Adipocyte (in vitro differentiated cells): ENCODE measurements around the gene TLK2.
"Not testable (repeated sequence)": the region's sequence is repeated elsewhere in the genome, so short reads cannot be mapped to it uniquely, and the experiment has no call there.

Experiments used
- DNase-seq: peaks from one replicate; pipeline ENCODE4 v3.0.0-alpha.2; 2015; ENCODE audit warnings: low read depth
- H3K27me3 ChIP-seq: replicated peaks from 2 replicates; pipeline ENCODE4 v1.7.0; 2013; ENCODE audit warnings: mild to moderate bottlenecking, low read length, moderate library complexity; ENCODE audit not compliant: control insufficient read depth, insufficient read depth
- H3K36me3 ChIP-seq: 2 replicates; pipeline ENCODE4 v1.7.0; 2013; ENCODE audit warnings: low read length, mild to moderate bottlenecking, moderate library complexity; ENCODE audit not compliant: control insufficient read depth, insufficient read depth, severe bottlenecking
- H3K4me1 ChIP-seq: 2 replicates; pipeline ENCODE4 v1.7.0; 2013; ENCODE audit warnings: mild to moderate bottlenecking, low read length, moderate library complexity; ENCODE audit not compliant: control insufficient read depth, insufficient read depth
- H3K4me3 ChIP-seq: 2 replicates; pipeline ENCODE4 v1.7.0; 2013; ENCODE audit warnings: mild to moderate bottlenecking, low read length, moderate library complexity
- H3K9ac ChIP-seq: 2 replicates; pipeline ENCODE4 v1.7.0; 2013; ENCODE audit warnings: mild to moderate bottlenecking, low read length, moderate library complexity
- H3K9me3 ChIP-seq: 2 replicates; pipeline ENCODE4 v1.7.0; 2013; ENCODE audit warnings: mild to moderate bottlenecking, low read length, moderate library complexity; ENCODE audit not compliant: control insufficient read depth

The TLK2 gene

DNA sequence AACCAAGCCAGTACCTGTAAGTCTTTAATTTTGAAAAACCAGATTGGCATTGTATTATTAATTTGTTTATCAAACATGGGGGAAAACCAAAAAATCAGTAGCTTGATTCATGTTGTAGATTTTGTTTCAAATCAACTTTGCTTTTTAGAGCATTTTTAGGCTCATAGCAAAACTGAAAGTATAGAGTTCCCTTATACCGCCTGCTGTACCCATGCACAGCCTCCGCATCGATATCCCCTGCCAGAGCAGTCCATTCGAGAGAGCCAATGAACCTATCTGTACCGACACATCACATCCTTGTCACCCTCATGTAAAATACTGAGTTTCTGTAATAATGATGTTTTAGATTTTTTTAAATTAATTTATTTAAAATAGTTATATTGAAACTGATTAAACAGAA, 132.7 kb downstream of the TLK2 start:
- DNase-seq, result no peak
- no peak overlapping the region for H3K4me3 ChIP-seq
- no peak overlapping the region for H3K9ac ChIP-seq
- H3K27me3 ChIP-seq, result no peaks in the 10 kb centered on the region
- no peaks in the 10 kb centered on the region for H3K9me3 ChIP-seq
- H3K36me3 ChIP-seq, result peaks cover 66% of the 10 kb centered on the region
- peaks cover 7% of the 10 kb centered on the region for H3K4me1 ChIP-seq

DNA sequence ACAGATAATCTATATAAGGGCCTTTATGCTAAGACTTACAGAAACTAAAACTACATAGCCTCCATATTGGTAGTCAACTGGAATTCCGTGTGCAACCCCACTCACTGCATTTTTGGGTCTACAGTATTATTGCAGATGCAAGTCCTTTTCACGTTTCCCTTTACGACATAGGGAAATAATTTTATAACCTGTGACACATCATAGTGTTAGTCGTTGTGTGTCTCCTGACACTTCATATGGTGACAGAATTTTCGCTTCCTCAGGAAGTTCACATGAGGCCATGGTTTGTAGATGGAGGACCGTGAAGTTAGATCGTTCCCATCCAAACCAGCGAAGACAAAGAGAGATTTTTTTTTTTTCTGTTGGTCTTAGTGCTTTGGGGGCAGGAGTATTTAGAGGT, 133.1 kb downstream of the TLK2 start:
- Histone ChIP-seq H3K4me3 (no peak overlapping the region), H3K4me1 (peaks cover 7% of the 10 kb centered on the region), H3K36me3 (peaks cover 63% of the 10 kb centered on the region), H3K9ac (no peak overlapping the region), H3K9me3 (no peaks in the 10 kb centered on the region), H3K27me3 (no peaks in the 10 kb centered on the region)
- no peak for DNase-seq

DNA sequence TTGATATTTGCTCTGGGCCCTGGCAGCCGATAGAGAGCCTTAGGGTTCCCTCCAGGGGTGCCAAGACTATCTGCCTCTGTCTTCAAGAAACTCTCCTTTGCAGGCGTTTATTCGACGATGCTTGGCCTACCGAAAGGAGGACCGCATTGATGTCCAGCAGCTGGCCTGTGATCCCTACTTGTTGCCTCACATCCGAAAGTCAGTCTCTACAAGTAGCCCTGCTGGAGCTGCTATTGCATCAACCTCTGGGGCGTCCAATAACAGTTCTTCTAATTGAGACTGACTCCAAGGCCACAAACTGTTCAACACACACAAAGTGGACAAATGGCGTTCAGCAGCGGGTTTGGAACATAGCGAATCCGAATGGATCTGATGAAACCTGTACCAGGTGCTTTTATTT, 133.7 kb downstream of the TLK2 start:
- not testable (repeated sequence) for H3K9me3 ChIP-seq, DNase-seq, H3K4me3 ChIP-seq, H3K27me3 ChIP-seq, H3K9ac ChIP-seq
- peaks cover 11% of the 10 kb centered on the region for H3K4me1 ChIP-seq
- H3K36me3 ChIP-seq, result peaks cover 59% of the 10 kb centered on the region

DNA sequence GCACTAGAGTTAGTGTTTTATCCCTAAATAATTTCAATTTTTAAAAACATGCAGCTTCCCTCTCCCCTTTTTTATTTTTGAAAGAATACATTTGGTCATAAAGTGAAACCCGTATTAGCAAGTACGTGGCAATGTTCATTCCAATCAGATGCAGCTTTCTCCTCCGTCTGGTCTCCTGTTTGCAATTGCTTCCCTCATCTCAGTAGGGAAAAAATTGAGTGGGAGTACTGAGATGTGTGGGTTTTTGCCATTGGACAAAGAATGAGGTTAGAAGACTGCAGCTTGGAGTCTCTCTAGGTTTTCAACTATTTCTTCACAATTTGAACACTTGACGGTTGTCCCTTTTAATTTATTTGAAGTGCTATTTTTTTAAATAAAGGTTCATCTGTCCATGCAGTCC, 134.5 kb downstream of the TLK2 start:
- H3K9ac ChIP-seq, H3K27me3 ChIP-seq, H3K4me3 ChIP-seq, H3K9me3 ChIP-seq: not testable (repeated sequence)
- Histone ChIP-seq H3K4me1 (peaks cover 20% of the 10 kb centered on the region), H3K36me3 (peaks cover 51% of the 10 kb centered on the region)
- DNase-seq, result peak; percentile 47

- no peaks in the 10 kb centered on the region for H3K9me3 ChIP-seq
- no peak overlapping the region for H3K4me3 ChIP-seq
- H3K9ac ChIP-seq, result no peak overlapping the region
- no peaks in the 10 kb centered on the region for H3K27me3 ChIP-seq
- H3K4me1 ChIP-seq, result peaks cover 29% of the 10 kb centered on the region
- DNase-seq, result peak; percentile 95
- peaks cover 41% of the 10 kb centered on the region for H3K36me3 ChIP-seq
Observed at GRCh38 chr17:62614142-62614541, 135.5 kb downstream of the TLK2 start.

DNA sequence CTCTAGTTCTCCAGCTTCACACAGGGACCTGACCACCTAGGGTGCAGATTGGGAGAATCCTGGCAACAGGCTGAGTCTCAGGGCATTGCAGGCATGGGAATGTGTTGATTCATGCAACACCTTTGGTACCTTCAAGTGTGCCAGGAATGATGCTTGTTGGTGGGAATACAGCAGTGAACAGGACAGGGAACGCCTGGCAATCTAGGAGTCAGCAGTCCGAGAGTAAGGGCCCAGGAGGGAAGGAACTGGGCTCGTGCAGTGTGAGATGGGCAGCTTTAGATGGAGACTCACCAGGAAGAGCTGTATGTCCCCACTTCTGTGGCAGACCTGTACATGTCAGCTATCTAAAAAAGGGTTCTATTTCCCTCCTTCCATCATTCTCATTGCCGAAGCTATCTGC, 136.9 kb downstream of the TLK2 start:
- Histone ChIP-seq H3K36me3 (peaks cover 27% of the 10 kb centered on the region), H3K9ac (no peak overlapping the region), H3K27me3 (no peaks in the 10 kb centered on the region), H3K4me3 (no peak overlapping the region), H3K4me1 (peaks cover 35% of the 10 kb centered on the region), H3K9me3 (no peaks in the 10 kb centered on the region)
- DNase-seq, result no peak

DNA sequence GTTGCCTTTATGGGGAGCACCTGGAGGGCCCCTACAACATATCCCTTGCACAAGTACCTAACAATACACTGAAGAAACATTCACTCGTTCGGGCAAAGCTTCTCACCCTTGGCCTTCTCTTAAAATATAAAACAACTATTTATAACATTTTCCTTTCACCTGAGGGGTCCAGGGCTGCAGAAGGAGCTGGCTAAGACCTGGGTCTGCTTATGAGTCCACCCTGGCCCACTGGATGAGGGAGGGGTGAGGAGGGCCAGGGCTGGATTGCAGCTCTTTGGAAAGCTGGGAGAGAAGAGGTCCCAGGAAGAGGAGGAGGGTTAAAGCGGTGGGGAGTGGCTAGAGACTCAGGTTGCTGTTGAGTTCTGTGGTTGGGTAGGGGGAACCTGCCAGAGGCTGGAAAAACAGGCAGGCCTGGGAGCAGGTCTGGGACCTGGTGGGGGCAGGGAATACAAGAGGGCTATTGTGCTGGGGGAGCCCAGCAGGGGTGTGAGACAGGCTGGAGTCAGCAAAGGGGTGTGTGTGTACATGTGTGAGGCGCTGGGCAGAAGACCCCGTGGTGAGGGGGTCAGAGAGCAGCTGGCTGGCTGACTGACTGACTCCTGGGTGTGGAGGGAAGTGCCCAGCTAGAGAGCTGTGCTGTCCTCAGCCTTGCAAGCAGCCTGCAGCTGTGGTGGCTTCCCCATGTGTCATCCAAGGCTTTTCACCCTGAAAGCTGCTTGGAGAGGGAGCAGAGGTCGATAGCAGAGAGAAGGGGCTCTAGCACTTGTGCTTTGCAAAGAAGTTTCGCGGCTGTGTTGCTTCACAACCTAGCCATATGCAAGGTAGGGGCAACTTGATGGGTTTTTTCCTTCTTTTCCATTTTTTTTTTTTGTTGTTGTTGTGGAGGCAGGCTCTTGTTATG, 138.6 kb downstream of the TLK2 start:
- no peak for DNase-seq
- H3K27me3 ChIP-seq, result no peaks in the 10 kb centered on the region
- H3K4me3 ChIP-seq, result no peak overlapping the region
- peaks cover 35% of the 10 kb centered on the region for H3K4me1 ChIP-seq
- H3K36me3 ChIP-seq, result peaks cover 12% of the 10 kb centered on the region
- H3K9ac ChIP-seq, result no peak overlapping the region
- no peaks in the 10 kb centered on the region for H3K9me3 ChIP-seq

- Histone ChIP-seq H3K36me3 (peaks cover 13% of the 10 kb centered on the region), H3K27me3 (no peaks in the 10 kb centered on the region), H3K4me1 (peaks cover 35% of the 10 kb centered on the region), H3K4me3 (no peak overlapping the region), H3K9ac (no peak overlapping the region), H3K9me3 (no peaks in the 10 kb centered on the region)
- peak; percentile 60 for DNase-seq
Observed at GRCh38 chr17:62617894-62618472, 139.4 kb downstream of the TLK2 start.

GRCh38 chr17:62618647-62619416, 140.2 kb downstream of the TLK2 start:
- Histone ChIP-seq H3K36me3 (peaks cover 21% of the 10 kb centered on the region), H3K27me3 (no peaks in the 10 kb centered on the region)
- no peak for DNase-seq

GRCh38 chr17:62619417-62620155, 141.0 kb downstream of the TLK2 start:
- no peak overlapping the region for H3K9ac ChIP-seq
- no peak overlapping the region for H3K4me3 ChIP-seq
- H3K4me1 ChIP-seq, result peaks cover 28% of the 10 kb centered on the region
- no peak for DNase-seq
- no peaks in the 10 kb centered on the region for H3K27me3 ChIP-seq
- H3K9me3 ChIP-seq, result no peaks in the 10 kb centered on the region
- H3K36me3 ChIP-seq, result peaks cover 19% of the 10 kb centered on the region

More at GRCh38 chr17:62618647-62619416, 140.2 kb downstream of the TLK2 start:
- Histone ChIP-seq H3K9me3 (no peaks in the 10 kb centered on the region), H3K9ac (no peak overlapping the region), H3K4me1 (peaks cover 35% of the 10 kb centered on the region), H3K4me3 (no peak overlapping the region)

DNA sequence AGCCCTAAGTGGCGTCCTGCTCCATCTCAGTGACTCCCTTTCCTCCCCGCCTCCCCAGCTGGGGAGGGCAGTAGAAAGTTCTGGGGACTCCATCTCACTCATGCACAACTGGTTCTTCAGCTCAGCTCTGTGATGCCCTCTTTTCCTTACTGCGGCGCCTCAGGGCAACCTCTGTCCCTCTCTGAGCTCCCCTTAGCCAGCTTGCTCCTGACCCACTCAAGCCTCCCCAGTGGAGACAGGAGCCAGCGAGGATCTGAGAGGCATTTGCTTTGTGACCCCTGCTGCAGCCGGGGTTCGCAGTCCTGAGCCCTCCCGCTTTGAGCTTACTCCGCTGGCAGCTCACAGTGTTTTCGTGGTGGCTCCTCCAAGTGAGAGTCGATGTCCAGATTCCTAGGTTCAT, 142.6 kb downstream of the TLK2 start:
- peaks cover 38% of the 10 kb centered on the region for H3K4me1 ChIP-seq
- no peak for DNase-seq

More for the DNA sequence above, 142.6 kb downstream of the TLK2 start:
- Histone ChIP-seq H3K9ac (no peak overlapping the region), H3K9me3 (no peaks in the 10 kb centered on the region), H3K27me3 (no peaks in the 10 kb centered on the region), H3K4me3 (no peak overlapping the region), H3K36me3 (peaks cover 12% of the 10 kb centered on the region)
